Naive thymus-derived CD4-positive, alpha-beta T cell (primary cell): ENCODE measurements around the gene CCDC71. TPM values are rescaled to one million over a fixed set of nuclear protein-coding genes. Genes with fewer than 3 reads are reported as not detected.

Source experiments
- ATAC-seq: fragments of 150-1000 bp; cut with Tn5 transposase; 2 replicates; pipeline ENCODE4 v1.10.0; 2021; ENCODE audit warnings: mild to moderate bottlenecking, moderate library complexity
- CTCF ChIA-PET: fragments of 350-600 bp; sonication (Branson Sonifier 250); formaldehyde crosslinking; loops from one replicate; lab custom pipeline; 2021; ENCODE audit warnings: antibody characterized with exemption; lab: Charles Lee
- POLR2A ChIA-PET: fragments of 350-600 bp; sonication (Branson Sonifier 250); formaldehyde crosslinking; loops from one replicate; lab custom pipeline; 2021; ENCODE audit warnings: antibody characterized with exemption, inconsistent platforms; lab: Charles Lee
- DNase-seq, 9 donors: peaks; one replicate each; pipeline versions ENCODE4 v3.0.0 to v3.0.0-alpha.2; 2020 to 2022; ENCODE audit warnings: mixed read lengths in 1 of 9
- H3K27ac ChIP-seq: one replicate; pipeline ENCODE4 v1.7.0; 2013; ENCODE audit warnings: mild to moderate bottlenecking, low read depth, low read length, moderate library complexity
- H3K27me3 ChIP-seq, 2 donors: one replicate each; pipeline ENCODE4 v1.7.0; 2013; ENCODE audit warnings: low read length in 2 of 2, mild to moderate bottlenecking in 2 of 2, moderate library complexity in 2 of 2; ENCODE audit not compliant: control insufficient read depth in 2 of 2, insufficient read depth in 2 of 2
- H3K36me3 ChIP-seq, 3 experiments: 1 replicate in 2 of 3; 2 replicates in 1 of 3; pipeline ENCODE4 v1.7.0; 2013; ENCODE audit warnings: low read length in 3 of 3, mild to moderate bottlenecking in 3 of 3, moderate library complexity in 1 of 3; ENCODE audit not compliant: insufficient read depth in 3 of 3, control insufficient read depth in 2 of 3
- H3K4me1 ChIP-seq, 2 donors: one replicate each; pipeline ENCODE4 v1.7.0; 2013; ENCODE audit warnings: low read length in 2 of 2, mild to moderate bottlenecking in 2 of 2, moderate library complexity in 1 of 2; ENCODE audit not compliant: control insufficient read depth in 2 of 2, insufficient read depth in 2 of 2
- H3K4me3 ChIP-seq: 2 replicates; pipeline ENCODE4 v1.7.0; 2013; ENCODE audit warnings: mild to moderate bottlenecking, low read length
- H3K9me3 ChIP-seq, 3 experiments: 1 replicate in 2 of 3; 2 replicates in 1 of 3; pipeline ENCODE4 v1.7.0; 2013; ENCODE audit warnings: low read length in 3 of 3; ENCODE audit not compliant: control insufficient read depth in 2 of 3
- H3K27ac Mint-ChIP-seq, 9 donors: one replicate each; pipeline ENCODE4 v1.8.0; 2020 to 2022; ENCODE audit warnings: mixed read lengths in 9 of 9, mild to moderate bottlenecking in 8 of 9, moderate library complexity in 5 of 9, inconsistent platforms in 2 of 9
- H3K27me3 Mint-ChIP-seq, 5 donors: one replicate each; pipeline ENCODE4 v1.8.0; 2021 to 2022; ENCODE audit warnings: mixed read lengths in 5 of 5, mild to moderate bottlenecking in 1 of 5
- H3K36me3 Mint-ChIP-seq, 5 donors: one replicate each; pipeline ENCODE4 v1.8.0; 2020 to 2022; ENCODE audit warnings: mixed read lengths in 5 of 5, mild to moderate bottlenecking in 3 of 5, inconsistent platforms in 1 of 5
- H3K4me1 Mint-ChIP-seq, 7 donors: one replicate each; pipeline ENCODE4 v1.8.0; 2020 to 2022; ENCODE audit warnings: mixed read lengths in 7 of 7, mild to moderate bottlenecking in 3 of 7, inconsistent platforms in 1 of 7
- H3K4me3 Mint-ChIP-seq, 10 donors: one replicate each; pipeline ENCODE4 v1.8.0; 2020 to 2022; ENCODE audit warnings: mild to moderate bottlenecking in 10 of 10, mixed read lengths in 10 of 10, moderate library complexity in 6 of 10, inconsistent platforms in 2 of 10
- H3K9me3 Mint-ChIP-seq, 11 donors: one replicate each; pipeline ENCODE4 v1.8.0; 2020 to 2022; ENCODE audit warnings: mixed read lengths in 11 of 11, mild to moderate bottlenecking in 4 of 11, inconsistent platforms in 1 of 11, moderate library complexity in 1 of 11
- intact Hi-C, 2 donors: fragments of 100-400 bp; cut with micrococcal nuclease; formaldehyde crosslinking; loops; one replicate each; pipeline ENCODE4 v1.15.1; 2023
- polyA plus RNA-seq, 2 donors: library from polyadenylated mRNA; unstranded; fragments of 300-500 nt; fragmentation: Illumina TruSeq; gene quantifications; one replicate each; pipeline ENCODE4 v1.2.3, GENCODE V29; 2021
- total RNA-seq, 6 experiments: library from RNA in 5 of 6; stranded (reverse) in 5 of 6; gene quantifications; 1 replicate in 5 of 6; 2 replicates in 1 of 6; pipeline ENCODE4 v1.2.3 and lab custom pipeline; 2021 to 2026

Gene CCDC71
- total and polyA plus RNA-seq, 7 experiments from 2014 or later = 2.0 to 39.5 (median 19.4) TPM

DNA sequence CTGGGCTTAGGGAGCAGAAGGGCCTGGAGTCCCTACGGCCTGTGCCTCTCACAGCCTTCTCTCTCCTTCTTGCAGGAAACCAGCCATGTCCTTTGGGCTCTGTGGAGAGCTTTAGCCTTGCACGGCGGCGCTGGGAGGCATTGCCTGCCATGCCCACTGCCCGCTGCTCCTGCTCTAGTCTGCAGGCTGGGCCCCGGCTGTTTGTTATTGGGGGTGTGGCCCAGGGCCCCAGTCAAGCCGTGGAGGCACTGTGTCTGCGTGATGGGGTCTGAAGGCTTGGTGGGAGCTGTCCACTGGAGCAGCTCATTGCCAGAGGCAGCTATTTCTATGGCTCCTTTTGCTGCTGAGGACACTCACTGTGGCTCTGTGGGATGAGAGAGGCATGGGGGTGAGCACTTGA is 9.4 kb upstream of the CCDC71 start:
- H3K36me3 ChIP-seq = peaks cover 0 to 5% (median 0%) of the 10 kb centered on the region in 3 experiments
- Mint-ChIP-seq H3K36me3 (peaks cover 0 to 6% (median 0%) of the 10 kb centered on the region in 5 donors), H3K9me3 (no peaks in the 10 kb centered on the region), H3K4me3 (no peak overlapping the region), H3K27ac (no peak overlapping the region), H3K27me3 (peaks cover 0 to 10% (median 6%) of the 10 kb centered on the region in 5 donors), H3K4me1 (peaks cover 6 to 23% (median 13%) of the 10 kb centered on the region in 7 donors)
- peaks cover 4 to 17% of the 10 kb centered on the region in 2 donors for H3K4me1 ChIP-seq
- DNase-seq (no peak), ATAC-seq (no peak)
- intact Hi-C loops = no loop called here
- POLR2A ChIA-PET = no interaction called here
- H3K9me3 ChIP-seq = no peaks in the 10 kb centered on the region
- CTCF ChIA-PET = no interaction called here
- no peak overlapping the region for H3K4me3 ChIP-seq
- no peaks in the 10 kb centered on the region for H3K27me3 ChIP-seq
- H3K27ac ChIP-seq = no peak overlapping the region

DNA sequence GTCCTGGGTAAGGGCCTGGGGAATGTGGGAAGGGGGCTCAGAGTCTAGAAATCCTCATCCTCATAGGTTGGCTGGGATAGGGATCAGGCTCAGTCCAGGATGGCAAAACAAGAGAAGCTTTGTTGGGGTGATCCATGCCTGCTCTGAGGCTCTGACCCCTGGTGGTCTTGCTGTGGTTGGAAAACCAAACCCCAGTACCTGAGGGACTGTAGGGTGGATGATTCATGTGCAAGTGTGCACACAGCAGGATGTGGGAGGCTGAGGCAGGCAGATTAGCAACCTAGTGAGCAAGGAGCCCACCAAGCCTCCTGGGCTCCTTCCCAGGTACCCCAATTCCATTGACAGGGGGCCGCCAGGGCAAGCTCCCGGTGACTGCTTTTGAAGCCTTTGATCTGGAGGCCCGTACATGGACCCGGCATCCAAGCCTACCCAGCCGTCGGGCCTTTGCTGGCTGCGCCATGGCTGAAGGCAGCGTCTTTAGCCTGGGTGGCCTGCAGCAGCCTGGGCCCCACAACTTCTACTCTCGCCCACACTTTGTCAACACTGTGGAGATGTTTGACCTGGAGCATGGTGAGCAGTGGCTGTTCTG is 8.4 kb upstream of the CCDC71 start:
- Histone ChIP-seq H3K27ac (no peak overlapping the region), H3K27me3 (no peaks in the 10 kb centered on the region), H3K4me1 (peaks cover 5 to 20% of the 10 kb centered on the region in 2 donors), H3K4me3 (no peak overlapping the region), H3K36me3 (peaks cover 0 to 5% (median 0%) of the 10 kb centered on the region in 3 experiments), H3K9me3 (no peaks in the 10 kb centered on the region)
- peaks cover 0 to 4% (median 0%) of the 10 kb centered on the region in 5 donors for H3K36me3 Mint-ChIP-seq
- no peak overlapping the region for H3K4me3 Mint-ChIP-seq
- no peak for DNase-seq
- no peak for ATAC-seq
- peaks cover 0 to 8% (median 4%) of the 10 kb centered on the region in 5 donors for H3K27me3 Mint-ChIP-seq
- H3K9me3 Mint-ChIP-seq = no peaks in the 10 kb centered on the region
- no peak overlapping the region for H3K27ac Mint-ChIP-seq
- peaks cover 8 to 34% (median 23%) of the 10 kb centered on the region in 7 donors for H3K4me1 Mint-ChIP-seq
- POLR2A ChIA-PET = no interaction called here
- intact Hi-C loops = loop anchor here in 1 of 2 donors (5.0 kb wide), 1 partner anchor 498 kb away; the partner anchor contains the start of gene APEH
- CTCF ChIA-PET = no interaction called here

DNA sequence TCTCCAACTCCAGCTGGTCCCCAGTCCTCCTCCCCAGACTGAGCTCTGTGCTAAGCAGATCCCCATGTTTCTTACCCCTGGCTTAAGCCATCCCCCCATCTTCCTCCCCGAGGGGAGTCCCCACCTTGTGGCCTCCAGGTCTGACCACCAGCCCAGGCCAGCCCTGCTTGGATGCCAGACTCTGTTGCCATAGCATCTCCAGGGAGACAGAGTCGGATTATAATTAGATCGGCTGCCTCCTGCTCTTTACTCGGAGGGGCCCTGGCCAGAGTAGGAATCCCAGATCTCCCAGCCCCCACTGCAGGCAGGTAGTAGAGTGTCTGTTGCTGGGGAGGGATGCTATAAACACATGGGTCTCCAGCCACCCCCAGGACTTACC is 7.7 kb upstream of the CCDC71 start:
- Histone ChIP-seq H3K4me3 (no peak overlapping the region), H3K27me3 (no peaks in the 10 kb centered on the region), H3K27ac (no peak overlapping the region), H3K9me3 (no peaks in the 10 kb centered on the region), H3K4me1 (peaks cover 5 to 20% of the 10 kb centered on the region in 2 donors), H3K36me3 (peaks cover 0 to 5% (median 0%) of the 10 kb centered on the region in 3 experiments)
- DNase-seq (no peak), ATAC-seq (no peak)
- Mint-ChIP-seq H3K27me3 (peaks cover 0 to under 1% (median 0%) of the 10 kb centered on the region in 5 donors), H3K9me3 (no peaks in the 10 kb centered on the region), H3K4me3 (peak overlapping the region in 1 of 10 donors; percentile 29), H3K4me1 (peaks cover 8 to 34% (median 23%) of the 10 kb centered on the region in 7 donors), H3K27ac (no peak overlapping the region), H3K36me3 (no peaks in the 10 kb centered on the region)
- intact Hi-C loops = loop anchor here in 1 of 2 donors (5.0 kb wide), 1 partner anchor 499 kb away; the partner anchor contains the start of gene APEH
- ChIA-PET POLR2A (no interaction called here), CTCF (no interaction called here)

DNA sequence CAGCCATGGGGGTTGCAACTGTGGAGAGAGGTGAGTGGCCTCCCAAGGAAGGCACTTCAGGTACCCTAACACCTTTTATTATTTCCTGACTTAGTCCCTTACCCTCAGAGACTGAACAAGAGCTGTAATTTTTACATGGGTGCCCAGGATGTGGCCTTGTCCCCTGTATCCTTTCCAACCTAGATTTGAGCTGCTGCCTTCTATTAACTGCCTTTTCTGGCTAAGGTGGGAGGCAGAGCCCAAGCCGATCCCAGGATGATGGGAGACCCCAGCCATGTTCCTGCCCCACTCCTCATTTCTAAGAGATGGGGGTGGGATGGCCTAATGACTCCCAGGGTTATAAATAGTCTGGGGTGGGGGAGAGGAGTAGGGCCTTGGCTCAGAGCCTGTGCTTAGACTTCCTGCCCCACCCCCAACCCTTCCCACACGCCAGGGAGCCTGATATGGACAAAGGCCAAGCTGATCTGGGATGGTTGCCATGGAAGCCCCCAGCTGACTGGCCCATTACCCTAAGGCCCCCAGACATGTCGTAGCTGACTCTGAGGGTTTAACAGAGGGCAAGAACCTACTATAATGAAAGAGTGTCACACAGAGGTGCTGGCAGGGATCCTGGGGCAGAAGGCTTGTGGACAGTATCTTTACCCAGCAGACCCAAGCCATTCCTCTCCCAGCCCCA is 7.1 kb upstream of the CCDC71 start:
- POLR2A ChIA-PET = interaction anchor here (0.8 kb wide), 1 partner anchor 52 kb away, joined by 3 read pairs; the partner anchor contains the start of gene USP19
- intact Hi-C loops = loop anchor here in 1 of 2 donors (5.0 kb wide), 1 partner anchor 499 kb away; the partner anchor contains the start of gene APEH
- ATAC-seq = no peak
- CTCF ChIA-PET = no interaction called here
- DNase-seq = no peak
- H3K27ac ChIP-seq = no peak overlapping the region
- Mint-ChIP-seq H3K27me3 (no peaks in the 10 kb centered on the region), H3K27ac (peak overlapping the region in 1 of 9 donors; percentile 81), H3K9me3 (no peaks in the 10 kb centered on the region), H3K36me3 (no peaks in the 10 kb centered on the region), H3K4me1 (peaks cover 8 to 34% (median 23%) of the 10 kb centered on the region in 7 donors), H3K4me3 (peak overlapping the region in 1 of 10 donors; percentile 29)
- H3K4me3 ChIP-seq = no peak overlapping the region
- H3K9me3 ChIP-seq = no peaks in the 10 kb centered on the region
- no peaks in the 10 kb centered on the region for H3K27me3 ChIP-seq
- H3K4me1 ChIP-seq = peaks cover 5 to 20% of the 10 kb centered on the region in 2 donors
- peaks cover 0 to 5% (median 0%) of the 10 kb centered on the region in 3 experiments for H3K36me3 ChIP-seq

DNA sequence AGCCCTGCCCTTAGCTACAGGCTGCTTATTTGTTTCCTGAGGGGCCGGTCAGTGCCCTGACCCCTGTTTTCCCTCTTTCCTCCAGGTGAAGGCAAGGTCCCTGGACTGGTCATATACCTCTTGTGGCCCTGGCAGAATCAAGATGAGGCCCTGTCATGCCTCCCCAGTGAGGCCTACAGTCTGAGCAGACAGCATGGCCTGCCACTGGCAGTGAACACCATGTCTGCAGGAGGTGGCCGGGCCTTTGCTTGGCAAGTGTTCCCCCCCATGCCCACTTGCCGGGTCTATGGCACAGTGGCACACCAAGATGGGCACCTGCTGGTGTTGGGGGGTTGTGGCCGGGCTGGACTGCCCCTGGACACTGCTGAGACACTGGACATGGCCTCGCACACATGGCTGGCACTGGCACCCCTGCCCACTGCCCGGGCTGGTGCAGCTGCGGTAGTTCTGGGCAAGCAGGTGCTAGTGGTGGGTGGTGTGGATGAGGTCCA is 6.5 kb upstream of the CCDC71 start:
- no peaks in the 10 kb centered on the region for H3K9me3 ChIP-seq
- no peak for ATAC-seq
- peaks cover 0 to 5% (median 0%) of the 10 kb centered on the region in 3 experiments for H3K36me3 ChIP-seq
- Mint-ChIP-seq H3K4me1 (peaks cover 8 to 34% (median 23%) of the 10 kb centered on the region in 7 donors), H3K4me3 (peak overlapping the region in 9 of 10 donors; percentile 29 to 94 (median 87)), H3K36me3 (no peaks in the 10 kb centered on the region), H3K27me3 (no peaks in the 10 kb centered on the region), H3K27ac (peak overlapping the region in 4 of 9 donors; percentile 33 to 81 (median 52)), H3K9me3 (no peaks in the 10 kb centered on the region)
- intact Hi-C loops = loop anchor here in 1 of 2 donors (5.0 kb wide), 1 partner anchor 500 kb away; the partner anchor contains the start of gene APEH
- H3K4me1 ChIP-seq = peaks cover 5 to 20% of the 10 kb centered on the region in 2 donors
- H3K4me3 ChIP-seq = no peak overlapping the region
- DNase-seq = no peak
- H3K27me3 ChIP-seq = no peaks in the 10 kb centered on the region
- ChIA-PET CTCF (no interaction called here), POLR2A (interaction anchor here (0.8 kb wide), 1 partner anchor 52 kb away, joined by 3 read pairs; the partner anchor contains the start of gene USP19)
- H3K27ac ChIP-seq = no peak overlapping the region

DNA sequence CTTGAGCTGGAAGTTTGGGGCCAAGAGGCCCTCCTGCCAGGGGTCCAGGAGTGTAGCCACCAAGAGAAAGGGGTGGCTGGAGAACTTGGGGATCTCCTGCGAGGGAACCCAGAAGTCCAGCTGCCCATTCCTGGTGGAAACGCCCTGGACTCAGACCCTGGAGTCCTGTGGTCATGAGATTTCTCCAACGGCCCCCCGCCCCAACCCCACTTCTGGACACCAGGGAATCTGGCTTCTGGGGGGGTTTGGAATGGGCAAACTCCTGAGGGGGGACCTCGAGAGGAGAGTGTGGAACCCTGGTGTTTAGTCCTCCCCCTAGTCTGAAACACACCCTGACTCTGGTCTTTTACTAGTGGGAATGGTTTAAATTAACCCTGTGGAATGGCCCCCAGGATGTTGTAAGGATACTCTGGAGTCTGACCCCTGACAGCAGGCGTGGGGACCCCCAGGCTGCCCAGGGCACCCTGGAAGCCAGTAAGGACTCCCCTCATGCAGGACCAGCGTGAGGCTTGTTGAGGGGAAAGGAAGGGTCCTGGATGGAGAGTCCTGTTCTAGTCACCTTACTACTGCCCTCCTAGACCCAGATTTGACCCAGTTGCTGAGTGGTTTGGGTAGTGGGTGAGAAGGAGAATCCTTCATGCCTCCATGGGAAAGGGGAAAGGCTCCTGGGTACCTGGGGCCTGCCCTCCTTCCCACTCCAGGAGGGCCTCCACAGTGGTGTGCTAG is 5.8 kb upstream of the CCDC71 start:
- H3K4me1 Mint-ChIP-seq = peaks cover 8 to 34% (median 23%) of the 10 kb centered on the region in 7 donors
- Histone ChIP-seq H3K9me3 (no peaks in the 10 kb centered on the region), H3K27me3 (no peaks in the 10 kb centered on the region), H3K36me3 (peaks cover 0 to 5% (median 0%) of the 10 kb centered on the region in 3 experiments), H3K27ac (peak overlapping the region; percentile 58), H3K4me3 (peak overlapping the region; percentile 95), H3K4me1 (peaks cover 5 to 20% of the 10 kb centered on the region in 2 donors)
- ATAC-seq (no peak), DNase-seq (peak in 1 of 9 donors; percentile 12)
- peak overlapping the region; percentile 83 to 94 (median 88) for H3K4me3 Mint-ChIP-seq
- H3K27me3 Mint-ChIP-seq = no peaks in the 10 kb centered on the region
- H3K27ac Mint-ChIP-seq = peak overlapping the region in 6 of 9 donors; percentile 15 to 75 (median 48)
- POLR2A ChIA-PET = interaction anchor here (0.8 to 2.4 kb wide), 2 partner anchors 51 to 78 kb away, joined by 3 to 10 read pairs; partner anchors contain the start of genes QRICH1 and USP19
- CTCF ChIA-PET = interaction anchor here (0.9 to 2.0 kb wide), 3 partner anchors 10 to 275 kb away, joined by 3 to 6 read pairs (median 5); partner anchors contain the start of gene QRICH1
- H3K36me3 Mint-ChIP-seq = peaks cover 0 to under 1% (median 0%) of the 10 kb centered on the region in 5 donors
- intact Hi-C loops = loop anchor here (1.0 to 5.0 kb wide), 8 partner anchors 52 to 500 kb away; partner anchors contain the start of genes USP19 (in 2 of the 2), APEH (in 1 of the 2), C3orf62 (in 1 of the 2) and QRICH1 (in 1 of the 2)
- H3K9me3 Mint-ChIP-seq = no peaks in the 10 kb centered on the region
